Body of pancreas (tissue), 4 donors: ENCODE results near the gene NEK1. TPM values are rescaled to one million over a fixed set of nuclear protein-coding genes. Genes with fewer than 3 reads are reported as not detected.

Source experiments
- ATAC-seq: fragments of 150-250 bp; one replicate; pipeline ENCODE4 v1.9.1; 2016
- DNase-seq, 4 donors: peaks; one replicate each; pipeline ENCODE4 v3.0.0-alpha.2; 2019
- H3K27ac ChIP-seq, 4 donors: fragments of 200-600 bp; sonication (generic); 1 replicate in 3 of 4; 2 replicates in 1 of 4; pipeline versions ENCODE4 v1.5.1 to v1.6.1; 2016 to 2019; ENCODE audit warnings: mild to moderate bottlenecking in 1 of 4, mixed read lengths in 1 of 4, moderate library complexity in 1 of 4
- H3K27me3 ChIP-seq, 2 donors: fragments of 200-600 bp; sonication (generic); one replicate each; pipeline ENCODE4 v1.6.0; 2016; ENCODE audit warnings: mild to moderate bottlenecking in 1 of 2
- H3K36me3 ChIP-seq, 2 donors: fragments of 200-600 bp; sonication (generic); replicated peaks in 1 of 2; 2 replicates each; pipeline ENCODE4 v1.5.1; 2016; ENCODE audit warnings: low read depth in 2 of 2; ENCODE audit not compliant: insufficient read depth in 1 of 2
- H3K4me1 ChIP-seq: fragments of 200-600 bp; sonication (generic); one replicate; pipeline ENCODE4 v1.6.0; 2016
- H3K4me3 ChIP-seq, 2 donors: fragments of 200-600 bp; sonication (generic); 1 replicate in 1 of 2; 2 replicates in 1 of 2; pipeline ENCODE4 v1.5.1; 2016 to 2019
- H3K9me3 ChIP-seq, 3 donors: fragments of 200-600 bp; sonication (generic); 1 replicate in 2 of 3; 2 replicates in 1 of 3; pipeline ENCODE4 v1.5.1; 2016
- POLR2A ChIP-seq, 3 donors: fragments of 450-650 bp; IDR thresholded peaks; one replicate each; pipeline ENCODE4 v1.6.1; 2016; ENCODE audit warnings: antibody characterized with exemption in 3 of 3, mild to moderate bottlenecking in 2 of 3
- WGBS, 2 donors: methylation state at CpG; one replicate each; pipeline ENCODE4 v1.1.5; 2017; 5-methylcytosine and 5-hydroxymethylcytosine counted together
- intact Hi-C: fragments of 100-400 bp; cut with DNase I; formaldehyde crosslinking; loops from one replicate; pipeline ENCODE4 v1.15.1; 2023
- total RNA-seq, 2 donors: library from RNA; depleted of rRNA; stranded (reverse); fragments of >200 nt; gene quantifications; one replicate each; pipeline ENCODE4 v1.1.0, GENCODE V29; 2016
- TF ChIP-seq, protein P1 (sequence below), 7 experiments: fragments of 450-650 bp in 4 of 7; fragments of 200-600 bp in 3 of 7; sonication (generic) in 3 of 7; IDR thresholded peaks; one replicate each; pipeline ENCODE4 v1.5.1; 2016 to 2019; ENCODE audit warnings: antibody characterized with exemption in 7 of 7

Gene NEK1
- total RNA-seq, 2 donors from 2014 or later = 6.3 to 12.2 TPM

- 82 to 83% methylated on average over 1 of the region's 1 CpG for WGBS, 2 donors
- no peak overlapping the region for H3K27ac ChIP-seq
- ATAC-seq = no peak
- H3K27me3 ChIP-seq = no peaks in the 10 kb centered on the region
- no peak overlapping the region for H3K4me3 ChIP-seq
- DNase-seq = no peak
- TF ChIP-seq, protein P1, sequence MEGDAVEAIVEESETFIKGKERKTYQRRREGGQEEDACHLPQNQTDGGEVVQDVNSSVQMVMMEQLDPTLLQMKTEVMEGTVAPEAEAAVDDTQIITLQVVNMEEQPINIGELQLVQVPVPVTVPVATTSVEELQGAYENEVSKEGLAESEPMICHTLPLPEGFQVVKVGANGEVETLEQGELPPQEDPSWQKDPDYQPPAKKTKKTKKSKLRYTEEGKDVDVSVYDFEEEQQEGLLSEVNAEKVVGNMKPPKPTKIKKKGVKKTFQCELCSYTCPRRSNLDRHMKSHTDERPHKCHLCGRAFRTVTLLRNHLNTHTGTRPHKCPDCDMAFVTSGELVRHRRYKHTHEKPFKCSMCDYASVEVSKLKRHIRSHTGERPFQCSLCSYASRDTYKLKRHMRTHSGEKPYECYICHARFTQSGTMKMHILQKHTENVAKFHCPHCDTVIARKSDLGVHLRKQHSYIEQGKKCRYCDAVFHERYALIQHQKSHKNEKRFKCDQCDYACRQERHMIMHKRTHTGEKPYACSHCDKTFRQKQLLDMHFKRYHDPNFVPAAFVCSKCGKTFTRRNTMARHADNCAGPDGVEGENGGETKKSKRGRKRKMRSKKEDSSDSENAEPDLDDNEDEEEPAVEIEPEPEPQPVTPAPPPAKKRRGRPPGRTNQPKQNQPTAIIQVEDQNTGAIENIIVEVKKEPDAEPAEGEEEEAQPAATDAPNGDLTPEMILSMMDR (IDR thresholded peaks at IDR 0.05) = no peak
- no peak for TF ChIP-seq POLR2A (IDR thresholded peaks at IDR 0.05)
- intact Hi-C loops = no loop called here
- no peaks in the 10 kb centered on the region for H3K4me1 ChIP-seq
- H3K36me3 ChIP-seq = no peaks in the 10 kb centered on the region
- H3K9me3 ChIP-seq = no peaks in the 10 kb centered on the region
These were observed 205.1 kb downstream of the NEK1 start for GRCh38 chr4:169407217-169407845.

DNA sequence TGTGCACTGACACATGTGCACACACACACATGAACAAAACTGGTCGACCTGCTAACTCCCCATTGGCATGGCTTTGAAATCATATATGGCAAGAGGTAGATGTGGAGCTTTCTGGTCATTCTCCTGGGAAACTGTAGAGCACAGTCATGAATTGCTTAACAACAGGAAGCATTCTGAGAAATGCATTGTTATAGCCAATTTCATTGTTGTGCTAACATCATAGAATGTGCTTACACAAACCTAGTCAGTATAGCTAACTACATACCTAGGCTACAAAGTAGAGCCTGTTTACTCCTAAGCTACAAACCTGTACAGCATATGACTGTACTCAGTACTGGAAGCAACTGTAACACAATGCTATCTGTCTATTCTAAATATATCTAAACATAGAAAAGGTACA is 207.4 kb downstream of the NEK1 start:
- DNase-seq (no peak), ATAC-seq (no peak)
- no peaks in the 10 kb centered on the region for H3K4me1 ChIP-seq
- TF ChIP-seq, protein P1 (IDR thresholded peaks at IDR 0.05) = no peak
- TF ChIP-seq POLR2A (IDR thresholded peaks at IDR 0.05) = no peak
- intact Hi-C loops = no loop called here
- 38 to 50% methylated on average over 1 of the region's 1 CpG for WGBS, 2 donors
- H3K36me3 ChIP-seq = no peaks in the 10 kb centered on the region
- no peaks in the 10 kb centered on the region for H3K27me3 ChIP-seq
- no peak overlapping the region for H3K4me3 ChIP-seq
- H3K9me3 ChIP-seq = no peaks in the 10 kb centered on the region
- H3K27ac ChIP-seq = no peak overlapping the region

GRCh38 chr4:169400832-169401231 is 211.6 kb downstream of the NEK1 start:
- DNase-seq (no peak), ATAC-seq (no peak)
- intact Hi-C loops = no loop called here
- Histone ChIP-seq H3K36me3 (no peaks in the 10 kb centered on the region), H3K9me3 (no peaks in the 10 kb centered on the region), H3K27me3 (no peaks in the 10 kb centered on the region), H3K4me1 (no peaks in the 10 kb centered on the region), H3K27ac (no peak overlapping the region), H3K4me3 (no peak overlapping the region)
- WGBS, 2 donors = 60 to 65% methylated on average over 3 of the region's 3 CpGs
- TF ChIP-seq, protein P1 (IDR thresholded peaks at IDR 0.05) = no peak
- TF ChIP-seq POLR2A (IDR thresholded peaks at IDR 0.05) = no peak

DNA sequence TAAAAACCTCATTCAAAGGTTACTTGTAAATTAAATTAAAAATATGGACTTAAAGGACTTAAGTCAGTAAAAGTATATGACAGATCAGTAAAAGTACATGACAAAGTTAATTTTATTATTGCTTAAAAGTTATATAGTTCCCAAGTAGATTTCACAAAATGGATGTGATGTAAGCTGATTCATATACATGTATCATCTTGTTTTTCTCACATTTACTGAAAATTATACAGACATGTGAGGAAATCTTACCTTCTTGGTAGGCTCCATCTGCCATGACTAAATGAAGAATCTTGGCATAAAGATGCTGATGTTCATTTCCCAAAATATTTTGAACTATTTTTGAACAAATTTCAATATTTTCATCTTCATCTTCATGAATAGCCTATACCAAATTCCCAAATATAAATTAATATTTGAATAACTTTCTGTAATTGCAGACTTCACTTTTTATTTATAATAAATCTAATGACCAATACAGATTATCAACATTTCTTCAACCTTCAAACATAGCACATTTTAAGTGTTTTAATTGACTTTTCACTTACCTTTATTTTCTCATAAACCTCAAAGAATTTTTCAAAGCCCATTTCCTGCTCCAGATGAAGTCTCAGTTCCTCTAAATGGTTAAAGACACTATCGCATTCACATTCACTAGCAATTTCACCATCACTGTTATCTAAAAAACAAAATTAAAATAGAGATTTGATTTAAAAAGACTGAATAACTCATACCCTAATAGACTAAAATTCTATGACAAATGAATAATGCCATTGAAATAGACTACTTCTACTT is 212.2 kb downstream of the NEK1 start:
- H3K4me3 ChIP-seq = no peak overlapping the region
- 84 to 93% methylated on average over 1 of the region's 1 CpG for WGBS, 2 donors
- H3K4me1 ChIP-seq = no peaks in the 10 kb centered on the region
- TF ChIP-seq, protein P1 (IDR thresholded peaks at IDR 0.05) = no peak
- H3K36me3 ChIP-seq = no peaks in the 10 kb centered on the region
- no peak overlapping the region for H3K27ac ChIP-seq
- intact Hi-C loops = no loop called here
- no peak for DNase-seq
- no peaks in the 10 kb centered on the region for H3K27me3 ChIP-seq
- no peaks in the 10 kb centered on the region for H3K9me3 ChIP-seq
- no peak for ATAC-seq

DNA sequence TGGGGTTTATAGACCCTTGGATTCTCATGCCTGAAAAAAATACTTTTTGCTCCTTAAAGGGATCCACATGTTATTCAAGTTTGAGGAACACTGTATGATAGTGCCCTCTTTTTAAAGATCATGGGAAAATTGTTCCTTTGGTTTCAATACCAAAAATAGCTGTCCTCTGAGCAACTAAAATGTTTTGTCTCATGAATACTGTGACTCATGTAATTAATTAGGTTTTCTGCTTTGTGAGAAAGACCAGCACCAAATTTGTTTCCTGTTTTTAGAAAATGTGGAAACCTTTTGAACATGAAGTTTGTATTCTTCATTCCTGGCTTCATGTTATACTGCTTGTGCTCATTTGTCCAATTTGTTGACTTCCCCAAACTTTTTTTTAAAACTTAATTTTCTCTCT is 214.1 kb downstream of the NEK1 start:
- no peak overlapping the region for H3K4me3 ChIP-seq
- no peaks in the 10 kb centered on the region for H3K36me3 ChIP-seq
- H3K27me3 ChIP-seq = no peaks in the 10 kb centered on the region
- TF ChIP-seq, protein P1 (IDR thresholded peaks at IDR 0.05) = no peak
- no peak for TF ChIP-seq POLR2A (IDR thresholded peaks at IDR 0.05)
- H3K9me3 ChIP-seq = no peaks in the 10 kb centered on the region
- no peak overlapping the region for H3K27ac ChIP-seq
- DNase-seq = no peak
- intact Hi-C loops = no loop called here
- no peaks in the 10 kb centered on the region for H3K4me1 ChIP-seq
- ATAC-seq = no peak
